ENCODE measurements around the gene XAB2. TPM values are rescaled to one million over a fixed set of nuclear protein-coding genes. Genes with fewer than 3 reads are reported as not detected.

The XAB2 gene
- polyA plus RNA-seq, 4 donors = 33.3 to 47.0 (median 34.9) TPM

DNA sequence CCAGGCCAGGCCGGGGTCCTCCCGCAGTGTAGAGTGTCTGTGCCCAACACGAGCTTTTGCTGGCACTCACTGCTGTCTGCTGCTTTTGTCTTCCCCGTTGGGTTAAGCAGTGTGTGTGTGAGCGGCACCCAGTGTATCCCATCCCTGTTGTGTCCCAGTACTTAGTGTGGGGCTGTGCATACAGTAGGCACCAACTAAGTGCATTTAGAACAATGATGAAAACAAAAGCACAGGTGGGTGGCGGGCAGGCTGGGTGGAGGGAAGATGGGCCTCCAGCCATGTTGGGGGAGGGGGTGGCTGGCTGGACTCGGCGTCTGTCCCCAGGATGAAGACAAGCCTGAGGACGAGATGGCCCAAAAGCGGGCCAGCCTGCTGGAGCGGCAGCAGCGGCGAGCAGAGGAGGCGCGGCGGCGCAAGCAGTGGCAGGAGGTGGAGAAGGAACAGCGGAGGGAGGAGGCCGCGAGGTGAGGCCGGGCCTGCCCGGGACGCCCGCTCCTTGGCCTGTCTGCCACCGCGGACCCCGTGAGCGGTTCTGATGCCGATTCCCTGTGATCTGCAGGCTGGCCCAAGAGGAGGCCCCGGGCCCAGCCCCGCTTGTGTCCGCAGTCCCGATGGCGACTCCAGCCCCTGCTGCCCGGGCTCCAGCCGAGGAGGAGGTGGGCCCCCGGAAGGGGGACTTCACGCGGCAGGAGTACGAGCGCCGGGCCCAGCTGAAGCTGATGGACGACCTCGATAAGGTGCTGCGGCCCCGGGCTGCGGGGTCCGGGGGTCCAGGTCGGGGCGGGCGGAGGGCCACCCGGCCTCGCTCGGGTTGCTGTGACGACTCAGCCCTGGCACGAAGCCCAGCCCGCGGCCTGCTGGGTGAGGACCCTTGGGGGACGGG, 14.2 kb downstream of the XAB2 start:
- no peak for DNase-seq (ENCODE audit: low read depth in 4 of 4, low spot score in 3 of 4)

DNA sequence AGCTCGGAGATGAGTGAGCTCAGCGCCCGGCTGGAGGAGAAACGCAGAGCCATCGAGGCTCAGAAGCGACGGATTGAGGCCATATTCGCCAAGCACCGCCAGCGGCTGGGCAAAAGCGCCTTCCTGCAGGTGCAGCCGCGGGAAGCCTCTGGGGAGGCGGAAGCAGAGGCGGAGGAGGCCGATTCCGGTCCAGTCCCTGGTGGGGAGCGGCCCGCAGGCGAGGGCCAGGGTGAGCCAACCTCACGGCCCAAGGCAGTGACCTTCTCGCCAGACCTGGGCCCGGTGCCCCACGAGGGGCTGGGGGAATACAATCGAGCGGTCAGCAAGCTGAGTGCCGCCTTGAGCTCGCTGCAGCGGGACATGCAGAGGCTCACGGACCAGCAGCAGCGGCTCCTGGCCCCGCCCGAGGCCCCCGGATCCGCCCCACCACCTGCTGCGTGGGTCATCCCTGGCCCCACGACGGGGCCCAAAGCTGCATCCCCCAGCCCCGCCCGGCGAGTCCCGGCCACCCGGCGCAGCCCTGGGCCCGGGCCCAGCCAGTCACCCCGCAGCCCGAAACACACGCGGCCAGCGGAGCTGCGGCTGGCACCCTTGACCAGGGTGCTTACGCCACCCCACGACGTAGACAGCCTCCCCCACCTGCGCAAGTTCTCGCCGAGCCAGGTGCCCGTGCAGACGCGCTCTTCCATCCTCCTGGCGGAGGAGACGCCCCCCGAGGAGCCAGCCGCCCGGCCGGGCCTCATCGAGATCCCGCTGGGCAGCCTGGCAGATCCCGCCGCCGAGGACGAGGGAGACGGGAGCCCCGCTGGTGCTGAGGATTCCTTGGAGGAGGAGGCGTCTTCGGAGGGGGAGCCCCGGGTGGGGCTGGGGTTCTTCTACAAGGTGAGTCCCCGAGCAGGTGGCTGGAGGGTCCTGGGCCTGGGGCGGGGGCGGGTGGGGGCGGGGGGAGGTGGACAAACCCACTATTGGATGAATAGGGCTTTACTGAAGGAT, 16.8 kb downstream of the XAB2 start:
- DNase-seq (ENCODE audit: low read depth in 4 of 4, low spot score in 3 of 4) = no peak

DNA sequence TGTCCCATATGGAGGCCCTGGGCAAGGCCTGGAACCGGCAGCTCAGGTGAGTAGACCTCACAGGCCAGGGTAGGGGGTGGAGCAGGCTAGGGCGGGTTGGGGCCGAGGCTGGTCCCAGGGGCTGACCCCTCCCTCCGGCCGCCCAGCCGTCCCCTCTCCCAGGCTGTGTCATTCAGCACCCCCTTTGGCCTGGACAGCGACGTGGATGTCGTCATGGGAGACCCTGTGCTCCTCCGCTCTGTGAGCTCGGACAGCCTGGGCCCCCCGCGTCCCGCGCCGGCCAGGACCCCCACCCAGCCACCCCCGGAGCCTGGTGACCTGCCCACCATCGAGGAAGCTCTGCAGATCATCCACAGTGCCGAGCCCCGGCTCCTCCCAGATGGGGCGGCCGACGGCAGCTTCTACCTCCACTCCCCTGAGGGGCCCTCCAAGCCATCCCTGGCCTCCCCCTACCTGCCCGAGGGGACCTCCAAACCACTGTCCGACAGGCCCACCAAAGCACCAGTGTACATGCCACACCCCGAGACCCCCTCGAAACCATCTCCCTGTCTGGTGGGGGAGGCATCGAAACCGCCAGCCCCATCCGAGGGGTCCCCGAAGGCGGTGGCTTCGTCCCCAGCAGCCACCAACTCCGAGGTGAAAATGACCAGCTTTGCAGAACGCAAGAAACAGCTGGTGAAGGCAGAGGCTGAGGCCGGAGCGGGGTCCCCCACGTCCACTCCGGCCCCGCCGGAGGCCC, 17.6 kb downstream of the XAB2 start:
- no peak for DNase-seq (ENCODE audit: low read depth in 4 of 4, low spot score in 3 of 4)

DNA sequence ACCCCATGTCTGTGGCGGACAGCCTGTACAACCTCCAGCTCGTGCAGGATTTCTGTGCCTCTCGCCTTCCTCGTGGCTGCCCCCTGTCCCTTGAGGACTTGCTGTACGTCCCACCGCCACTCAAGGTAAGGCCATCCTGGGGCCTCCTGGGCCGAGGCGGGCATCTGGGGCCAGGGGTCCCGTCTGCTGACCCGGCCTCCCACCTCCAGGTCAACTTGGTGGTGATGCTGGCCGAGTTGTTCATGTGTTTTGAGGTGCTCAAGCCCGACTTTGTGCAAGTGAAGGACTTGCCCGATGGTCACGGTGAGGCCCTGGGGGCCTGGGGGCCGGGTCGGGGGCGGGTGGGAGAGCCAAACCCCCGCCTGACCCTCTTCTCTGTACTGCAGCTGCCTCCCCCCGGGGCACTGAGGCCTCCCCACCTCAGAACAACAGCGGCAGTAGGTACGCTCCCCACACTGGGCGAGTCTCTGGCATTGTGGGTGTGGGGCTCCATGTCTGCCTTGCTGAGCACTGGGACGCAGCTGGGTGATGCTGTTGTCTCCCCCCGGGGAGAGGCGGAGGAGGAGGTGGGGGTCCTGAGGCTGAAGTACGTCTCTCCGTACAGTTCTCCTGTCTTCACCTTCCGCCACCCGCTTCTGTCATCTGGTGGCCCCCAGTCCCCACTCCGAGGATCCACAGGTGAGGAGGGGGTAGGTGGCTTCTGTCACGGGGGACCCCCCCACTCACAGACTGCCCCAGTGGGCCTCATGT, 18.7 kb downstream of the XAB2 start:
- DNase-seq (ENCODE audit: low read depth in 4 of 4, low spot score in 3 of 4) = no peak

DNA sequence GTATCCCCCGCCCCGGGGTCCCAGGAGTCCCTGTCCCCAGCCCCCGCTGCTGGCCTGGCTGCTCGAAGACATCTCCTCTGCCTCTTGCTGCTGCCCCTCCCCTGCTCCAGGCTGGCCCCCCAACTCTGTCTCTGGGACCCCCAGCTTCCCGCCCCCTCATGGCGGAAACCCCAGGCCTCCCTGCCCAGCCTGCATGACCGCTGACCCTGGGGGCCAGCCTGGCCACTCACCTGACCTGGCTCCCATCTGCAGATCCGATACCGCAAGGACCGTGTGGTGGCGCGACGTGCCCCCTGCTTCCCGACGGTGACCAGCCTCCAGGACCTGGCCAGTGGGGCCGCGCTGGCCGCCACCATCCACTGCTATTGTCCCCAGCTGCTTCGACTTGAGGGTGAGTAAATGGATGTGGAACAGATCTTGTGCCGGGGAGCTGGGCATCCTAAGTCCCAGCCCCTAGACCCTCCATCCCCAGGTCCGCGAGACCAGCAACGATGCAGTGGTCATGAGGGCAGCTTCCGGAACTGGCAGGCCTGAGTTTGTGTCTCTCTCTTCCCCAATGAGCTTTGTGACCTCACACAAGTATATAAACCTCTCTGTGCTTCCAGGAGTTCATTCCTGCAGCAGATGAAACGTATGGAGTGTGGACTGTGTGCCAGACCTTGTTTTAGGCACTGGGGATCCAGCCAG, 21.3 kb downstream of the XAB2 start:
- DNase-seq (ENCODE audit: low read depth in 4 of 4, low spot score in 3 of 4) = no peak

DNA sequence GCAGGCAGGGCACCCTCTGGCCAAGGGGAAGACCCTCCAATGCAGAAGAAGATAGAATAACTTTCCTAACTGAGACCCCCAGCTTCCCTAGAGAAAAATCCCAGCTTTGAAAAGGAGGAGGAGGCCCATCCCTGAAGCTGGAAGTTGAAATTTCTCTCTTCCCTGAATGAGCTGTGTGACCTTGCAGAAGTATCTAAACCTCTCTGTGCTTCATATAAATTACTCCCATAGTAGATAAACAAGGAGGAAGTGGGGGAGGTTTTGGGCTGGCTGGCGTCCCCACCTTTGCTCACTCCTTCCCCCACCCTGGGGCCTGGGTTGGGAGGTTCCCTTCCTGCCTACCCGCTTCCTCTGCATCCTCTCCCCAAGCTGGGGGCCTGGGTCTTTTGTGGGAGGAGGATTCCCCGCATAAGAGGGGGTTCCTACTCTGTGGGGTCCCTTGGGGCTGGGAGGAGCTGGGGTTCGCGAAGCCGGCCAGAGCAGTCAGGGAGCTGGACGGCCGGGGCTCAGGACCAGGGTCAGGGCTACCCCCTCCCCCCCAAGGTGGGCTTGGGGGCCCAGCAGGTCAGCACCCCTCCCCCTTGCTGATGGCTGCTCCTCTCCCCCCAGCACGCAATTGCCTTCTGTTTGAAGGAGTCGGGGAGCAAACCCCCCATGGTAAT, 22.0 kb downstream of the XAB2 start:
- no peak for DNase-seq (ENCODE audit: low read depth in 4 of 4, low spot score in 3 of 4)

DNA sequence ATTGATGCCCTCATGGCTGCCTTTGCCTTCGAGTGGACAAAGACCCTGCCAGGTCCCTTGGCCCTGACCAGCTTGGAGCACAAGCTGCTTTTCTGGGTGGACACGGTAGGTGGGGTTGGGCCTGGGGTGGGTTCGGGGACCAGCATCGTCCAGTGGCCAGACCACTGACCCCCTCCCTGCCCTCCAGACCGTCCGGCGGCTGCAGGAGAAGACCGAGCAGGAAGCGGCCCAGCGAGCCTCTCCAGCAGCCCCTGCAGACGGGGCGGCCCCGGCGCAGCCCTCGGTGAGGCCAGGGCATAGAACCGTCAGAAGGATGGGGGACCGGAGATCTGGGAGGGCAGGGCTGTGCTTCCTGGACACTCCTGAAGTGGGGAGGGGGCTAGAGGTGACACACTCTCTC, 23.1 kb downstream of the XAB2 start:
- no peak for DNase-seq (ENCODE audit: low read depth in 4 of 4, low spot score in 3 of 4)

DNA sequence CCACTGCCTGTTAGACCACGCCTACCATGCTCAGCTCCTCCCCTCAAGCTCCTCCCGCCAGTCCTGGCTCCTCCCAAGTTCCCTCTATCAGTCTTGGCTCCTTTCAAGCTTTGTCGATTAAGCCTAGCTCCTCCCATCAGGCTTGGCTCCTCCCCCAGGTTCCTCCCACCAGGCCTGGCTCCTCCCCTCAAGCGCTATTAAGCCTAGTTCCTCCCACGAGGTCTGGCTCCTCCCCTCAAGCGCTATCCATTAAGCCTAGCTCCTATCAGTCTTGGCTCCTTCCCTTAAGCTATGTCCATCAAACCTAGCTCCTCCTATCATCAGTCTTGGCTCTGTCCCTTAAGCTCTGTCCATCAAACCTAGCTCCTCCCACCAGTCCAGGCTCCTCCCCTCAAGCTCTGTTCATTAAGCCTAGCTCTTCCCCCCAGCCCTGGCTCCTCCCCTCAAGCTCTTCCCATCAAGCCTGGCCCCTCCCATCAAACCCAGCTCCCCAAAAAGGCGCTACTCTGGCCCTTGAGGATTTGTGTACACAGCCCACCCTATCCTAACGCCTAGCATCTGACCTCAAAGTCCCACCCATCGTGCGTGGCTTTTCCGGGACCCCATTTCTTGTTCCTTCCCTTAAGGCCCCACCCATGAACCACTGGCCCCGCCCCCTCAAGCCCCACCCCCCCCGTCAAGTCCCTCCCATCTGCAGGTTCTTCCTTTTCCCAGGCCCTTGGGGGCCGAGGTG, 23.7 kb downstream of the XAB2 start:
- no peak for DNase-seq (ENCODE audit: low read depth in 4 of 4, low spot score in 3 of 4)

DNA sequence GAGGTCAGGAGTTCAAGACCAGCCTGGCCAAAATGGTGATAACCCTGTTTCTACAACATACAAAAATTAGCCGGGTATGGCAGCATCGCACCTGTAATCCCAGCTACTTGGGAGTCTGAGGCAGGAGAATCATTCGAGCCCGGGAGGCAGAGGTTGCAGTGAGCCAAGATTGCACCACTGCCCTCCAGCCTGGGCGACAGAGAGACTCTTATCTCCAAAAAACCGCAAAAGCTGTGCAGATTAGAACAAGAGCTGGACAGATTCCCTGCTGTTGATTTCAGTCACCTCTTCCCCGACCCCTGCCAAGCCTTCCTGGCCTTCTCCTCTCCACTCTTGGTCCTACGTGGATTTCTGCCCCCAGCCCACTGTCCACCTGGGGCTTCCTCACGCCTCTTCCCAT, 25.4 kb downstream of the XAB2 start:
- DNase-seq (ENCODE audit: low read depth in 4 of 4, low spot score in 3 of 4) = no peak

DNA sequence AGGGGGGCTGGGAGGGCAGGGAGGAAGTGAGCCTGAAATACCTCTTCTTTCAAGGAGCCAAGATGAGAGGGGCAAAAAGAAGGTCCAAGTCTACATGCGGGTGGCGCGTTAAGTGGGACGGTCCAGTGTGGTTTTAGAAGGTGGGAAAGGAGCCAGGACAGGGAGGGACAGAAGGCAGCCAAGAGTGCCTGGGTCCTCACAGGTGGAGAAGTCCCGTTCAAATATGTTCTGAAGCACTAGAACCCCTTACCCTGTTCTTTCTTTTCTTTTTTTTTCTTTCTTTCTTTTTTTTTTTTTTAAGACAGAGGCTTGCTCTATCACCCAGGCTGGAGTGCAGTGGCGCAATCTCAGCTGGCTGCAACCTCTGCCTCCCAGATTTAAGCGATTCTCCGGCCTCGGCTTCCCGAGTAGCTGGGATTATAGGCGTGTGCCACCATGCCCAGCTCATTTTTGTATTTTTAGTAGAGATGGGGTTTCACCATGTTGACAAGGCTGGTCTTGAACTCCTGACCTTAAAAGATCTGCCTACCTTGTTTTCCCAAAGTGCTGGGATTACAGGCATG, 26.3 kb downstream of the XAB2 start:
- no peak for DNase-seq (ENCODE audit: low read depth in 4 of 4, low spot score in 3 of 4)

DNA sequence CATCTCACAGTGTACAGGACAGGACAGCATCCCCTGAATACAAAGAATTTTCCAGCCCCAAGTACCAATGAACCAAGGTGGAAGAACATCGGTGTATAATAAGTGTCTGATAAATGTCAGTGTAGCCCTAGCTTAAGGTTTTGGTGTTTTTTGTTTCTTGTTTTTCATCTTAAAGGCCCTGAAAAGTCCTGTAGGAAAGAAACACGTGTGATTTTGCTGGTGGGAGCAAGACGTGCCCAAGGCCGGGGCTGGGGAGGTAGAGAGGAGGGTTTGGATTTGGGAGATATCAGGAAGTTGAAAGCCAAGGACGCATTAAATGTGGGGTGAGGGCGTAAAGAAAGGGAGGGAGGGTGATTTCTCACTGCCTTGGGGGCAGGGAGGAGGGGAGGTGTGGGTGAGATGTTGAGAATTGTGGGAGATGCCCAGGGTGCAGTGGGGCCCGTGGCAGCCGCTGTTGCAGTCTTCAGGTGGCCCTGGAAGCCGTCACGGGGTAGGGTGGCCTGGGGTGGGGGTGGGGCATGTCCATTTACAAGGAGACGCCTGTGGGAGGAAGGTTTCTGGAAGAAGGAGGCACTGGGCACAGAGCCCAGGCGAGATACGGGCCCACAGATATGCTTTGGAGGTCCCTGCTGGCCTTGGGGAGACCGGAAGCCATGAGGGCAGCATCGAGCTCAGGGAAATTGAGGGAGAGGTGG, 27.0 kb downstream of the XAB2 start:
- DNase-seq (ENCODE audit: low read depth in 4 of 4, low spot score in 3 of 4) = no peak

DNA sequence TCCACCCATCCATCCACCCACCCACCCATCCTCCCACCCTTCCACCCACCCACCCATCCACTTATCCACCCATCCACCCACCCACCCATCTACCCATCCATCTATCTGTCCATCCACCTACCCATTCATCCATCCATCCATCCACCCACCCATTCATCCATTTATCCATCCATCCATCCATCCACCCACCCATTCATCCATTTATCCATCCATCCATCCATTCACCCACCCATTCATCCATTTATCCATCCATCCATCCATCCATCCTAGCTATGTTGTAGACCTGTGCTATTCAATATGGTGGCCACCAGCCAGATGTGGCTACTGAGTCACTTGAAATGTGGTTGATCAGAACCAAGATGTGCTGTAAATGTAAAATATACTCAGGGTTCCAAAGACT, 28.6 kb downstream of the XAB2 start:
- no peak for DNase-seq (ENCODE audit: low read depth in 4 of 4, low spot score in 3 of 4)

DNA sequence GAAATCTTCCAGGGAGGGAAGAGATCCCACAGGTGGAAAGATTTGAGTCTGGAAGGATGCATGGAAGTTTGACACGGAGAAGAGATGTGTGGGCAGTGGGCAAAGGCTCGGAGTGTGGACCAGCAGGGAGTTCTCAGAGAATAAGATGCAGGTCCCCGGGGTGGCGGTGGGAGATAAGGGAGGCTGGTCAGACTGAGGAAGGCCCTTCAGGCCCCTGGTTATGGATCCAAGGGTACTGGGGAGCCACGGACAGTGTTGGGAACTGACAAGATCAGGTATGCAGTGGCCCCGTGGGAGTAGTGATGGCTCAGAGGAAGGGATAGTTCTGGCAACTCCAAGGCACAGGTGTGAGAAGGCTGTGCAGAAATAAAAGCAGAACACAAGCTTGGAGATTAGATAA, 31.2 kb downstream of the XAB2 start:
- DNase-seq (ENCODE audit: low read depth in 4 of 4, low spot score in 3 of 4) = no peak

DNA sequence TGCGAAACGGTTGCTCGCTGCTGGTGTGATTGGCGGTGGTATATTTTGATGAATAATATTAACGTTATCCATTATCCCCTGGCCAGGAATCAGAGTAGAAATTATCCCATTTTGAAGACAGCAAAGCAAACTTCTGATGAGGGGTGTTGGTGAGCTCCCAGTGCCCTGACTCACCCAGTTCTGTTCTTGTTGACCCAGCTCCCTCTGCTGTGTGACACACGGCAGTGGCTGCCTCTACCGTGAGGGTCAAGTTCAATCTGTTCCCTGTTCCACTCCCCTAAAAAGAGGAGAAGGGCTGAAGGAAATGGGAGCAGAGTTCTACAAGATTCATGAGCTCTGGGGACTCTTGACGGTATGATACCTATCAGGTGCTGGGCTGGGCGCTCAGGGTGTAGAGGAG, 31.7 kb downstream of the XAB2 start:
- DNase-seq (ENCODE audit: low read depth in 4 of 4, low spot score in 3 of 4) = no peak

DNA sequence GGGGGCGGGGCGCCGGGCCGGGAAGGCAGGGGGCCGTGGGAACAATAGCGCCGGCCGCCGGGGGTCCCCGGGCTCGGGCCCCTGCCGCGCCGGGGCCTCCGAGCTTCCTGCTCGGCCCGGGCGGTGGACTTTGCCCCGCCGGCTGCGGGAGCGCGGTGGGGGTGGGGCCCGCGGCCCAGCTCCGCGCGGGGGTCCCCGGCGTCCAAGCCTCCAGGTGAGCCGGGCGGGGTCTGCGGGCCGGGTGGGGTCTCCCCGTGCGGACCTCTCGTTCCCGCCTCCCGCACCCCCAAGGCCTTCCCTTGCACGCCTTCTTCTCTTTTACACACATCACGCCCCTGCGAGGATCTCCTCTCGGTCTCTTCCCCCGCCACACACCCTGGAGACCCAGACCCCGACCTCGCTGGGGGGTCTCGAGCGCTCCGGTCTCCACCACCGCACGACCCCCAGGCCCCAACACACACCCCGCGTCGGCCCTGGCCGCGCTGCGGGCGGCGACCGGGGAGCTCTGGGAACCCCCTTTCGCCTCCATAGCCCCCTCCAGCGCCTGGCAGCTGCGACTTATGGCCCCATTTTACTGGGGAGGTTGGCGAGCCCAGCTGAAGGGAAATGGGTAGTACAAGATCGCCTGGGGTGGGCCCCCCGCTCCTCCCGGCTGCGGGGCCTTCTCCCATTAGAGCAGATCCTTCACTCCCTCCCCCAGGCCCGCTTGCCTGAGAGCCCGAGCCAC, 33.0 kb downstream of the XAB2 start:
- DNase-seq (ENCODE audit: low read depth in 4 of 4, low spot score in 3 of 4) = no peak

DNA sequence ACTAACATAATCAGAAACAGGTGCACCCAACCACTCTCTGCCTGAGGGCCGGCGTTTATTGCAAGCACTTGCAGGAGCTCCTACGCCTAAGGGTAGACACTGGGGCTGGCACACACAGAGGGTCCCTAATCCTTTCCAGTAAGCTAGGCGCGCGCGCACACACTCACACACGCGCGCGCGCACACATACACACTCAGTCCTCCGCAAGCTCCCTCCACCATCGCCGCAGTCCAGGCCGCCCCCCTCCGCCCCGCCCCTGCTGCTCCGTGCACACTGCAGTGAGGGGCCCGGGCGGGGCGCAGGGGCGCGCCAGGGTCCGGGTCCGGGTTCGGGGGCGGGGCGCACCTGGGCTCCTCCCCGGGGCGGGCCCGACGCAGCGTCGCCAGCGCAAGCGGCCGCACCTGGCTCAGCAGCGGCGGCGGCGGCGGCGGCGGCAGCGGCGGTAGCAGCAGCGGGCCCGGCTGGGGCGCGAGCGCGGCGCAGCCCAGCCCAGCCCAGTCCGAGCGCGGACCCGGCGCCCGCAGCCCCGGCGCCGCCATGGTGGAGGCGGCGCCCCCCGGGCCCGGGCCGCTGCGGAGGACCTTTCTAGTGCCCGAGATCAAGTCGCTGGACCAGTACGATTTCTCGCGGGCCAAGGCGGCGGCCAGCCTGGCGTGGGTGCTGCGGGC, 33.7 kb downstream of the XAB2 start, which contains the start of gene CAMSAP3:
Gene CAMSAP3, plus strand, starts transcription at position 398 of the 668 bp plus-strand sequence. Its CDS starts 140 bp downstream, at position 538.
- peak; percentile 20 to 44 (median 36) for DNase-seq (ENCODE audit: low read depth in 4 of 4, low spot score in 3 of 4)

All from right renal pelvis (tissue), 4 donors.